GM21528 (cell line): Measurements from ENCODE around the gene POLR3G.

ENCODE experiments used
- ATAC-seq: cut with Tn5 transposase; IDR thresholded peaks from one replicate; pipeline ENCODE4 v1.9.1; 2021; ENCODE audit warnings: mild to moderate bottlenecking, moderate library complexity; ENCODE audit not compliant: unreplicated experiment, low FRiP score

The POLR3G gene

GRCh38 chr5:90549729-90550275, 75.1 kb downstream of the POLR3G start:
- ATAC-seq, result no peak

DNA sequence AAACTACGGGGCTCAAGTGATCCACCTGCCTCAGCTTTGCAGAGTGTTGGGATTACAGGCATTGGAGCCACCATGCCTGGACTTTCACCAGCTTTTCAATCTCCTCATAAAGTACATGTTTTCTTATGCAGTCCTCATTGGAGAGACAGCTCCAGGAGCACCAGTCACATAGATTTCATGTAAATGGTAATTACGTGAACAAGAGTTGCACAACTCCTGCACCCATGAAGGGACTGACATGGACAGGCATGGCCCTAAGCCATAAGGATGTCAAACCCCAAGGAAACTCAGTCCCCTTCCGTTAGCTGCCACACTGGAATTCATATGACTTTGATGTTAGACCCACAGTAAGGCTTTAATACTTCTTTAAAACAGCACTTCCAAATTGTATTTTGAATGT, 76.3 kb downstream of the POLR3G start:
- no peak for ATAC-seq

GRCh38 chr5:90551376-90551775, 76.7 kb downstream of the POLR3G start:
- ATAC-seq, result no peak

GRCh38 chr5:90553711-90554110, 79.0 kb downstream of the POLR3G start:
- no peak for ATAC-seq

GRCh38 chr5:90554358-90555006, 79.8 kb downstream of the POLR3G start:
- ATAC-seq, result no peak

DNA sequence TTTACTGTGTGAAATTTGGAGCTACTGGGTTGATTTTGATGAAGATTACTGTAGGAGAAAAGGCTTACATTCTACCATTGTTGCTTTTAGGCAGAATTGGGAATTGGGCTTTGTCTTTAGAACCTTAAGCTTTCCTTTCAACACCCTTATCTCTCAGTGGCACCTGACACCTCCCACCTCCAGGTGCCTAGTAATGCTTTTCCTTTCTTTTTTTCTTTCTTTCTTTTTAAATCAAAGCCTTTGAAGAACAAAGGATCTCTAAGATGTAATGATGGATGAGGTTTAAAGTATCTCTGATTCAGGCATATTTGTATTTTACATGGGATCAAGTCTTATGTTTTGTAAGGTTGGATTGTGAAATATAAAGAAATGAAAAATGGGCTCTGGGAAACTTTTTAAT, 81.0 kb downstream of the POLR3G start:
- ATAC-seq, result no peak

GRCh38 chr5:90557391-90557790, 82.7 kb downstream of the POLR3G start:
- no peak for ATAC-seq

GRCh38 chr5:90557871-90558270, 83.2 kb downstream of the POLR3G start:
- no peak for ATAC-seq

DNA sequence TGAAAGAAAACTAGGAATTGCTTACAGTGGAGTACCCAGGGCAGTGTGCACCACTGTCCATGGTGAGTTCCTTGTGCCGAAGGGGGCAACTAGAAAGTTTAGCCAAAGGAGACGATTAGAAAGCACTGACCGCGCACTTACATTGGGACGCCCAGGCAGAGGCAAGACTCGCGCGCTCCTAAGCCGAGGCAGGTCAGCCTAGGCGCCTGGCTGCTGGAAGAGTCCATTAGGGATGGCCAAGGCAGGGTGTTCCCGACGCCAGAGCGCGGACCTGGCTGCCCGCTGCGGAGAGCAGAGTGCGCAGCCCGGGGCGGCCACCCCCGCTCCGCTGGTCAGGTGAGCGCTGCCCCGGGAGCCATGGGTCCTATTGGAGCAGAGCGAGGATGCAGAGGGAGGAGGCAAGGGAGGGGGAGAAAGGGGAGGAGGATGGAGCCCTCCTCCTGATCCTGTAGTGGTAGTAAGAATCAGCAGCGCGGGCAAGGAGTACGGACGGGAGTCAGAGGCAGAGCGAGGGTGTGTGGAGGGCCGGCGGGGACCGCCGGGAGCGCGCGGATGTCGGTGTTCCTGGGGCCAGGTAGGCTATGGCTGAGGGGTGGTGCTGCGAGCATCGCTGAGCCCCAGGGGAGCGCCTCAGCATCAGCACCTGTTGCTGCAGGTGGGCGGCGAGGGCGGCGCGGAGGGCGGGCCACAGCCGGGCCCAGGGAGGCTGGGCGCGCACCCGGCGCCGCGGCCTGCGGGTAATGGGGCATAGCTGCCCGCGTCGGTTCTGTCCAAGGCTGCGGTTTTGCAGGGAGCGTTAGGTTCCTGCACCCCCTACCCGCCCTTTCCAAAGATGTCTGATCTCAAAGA, 83.9 kb downstream of the POLR3G start, which contains the start of gene ADGRV1:
ADGRV1 (plus strand) TSS at position 454 of the 849 bp plus-strand sequence; CDS start at position 553, 99 bp downstream.
- ATAC-seq, result no peak

GRCh38 chr5:90560771-90561170, 86.1 kb downstream of the POLR3G start:
- no peak for ATAC-seq

- ATAC-seq, result no peak
Measured at GRCh38 chr5:90561766-90562165, 87.1 kb downstream of the POLR3G start.

DNA sequence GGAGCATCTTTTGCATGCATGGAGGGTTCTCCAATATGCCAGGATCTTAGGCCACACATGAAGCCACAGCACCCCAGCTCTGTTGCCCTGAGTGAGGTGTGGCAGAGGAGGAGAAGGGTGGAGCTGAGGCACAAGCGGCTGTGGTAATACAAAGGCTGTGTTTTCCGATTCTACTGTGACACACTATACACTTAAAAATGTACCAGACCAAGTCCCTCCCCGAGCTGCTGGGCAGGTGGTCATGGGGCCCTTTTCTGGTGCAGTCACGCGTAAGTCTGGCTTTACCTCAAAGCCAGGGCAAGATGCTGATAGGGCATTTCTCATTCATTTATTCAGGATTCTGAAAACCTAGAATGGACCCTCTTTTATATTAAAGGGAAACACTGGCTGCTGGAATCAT, 87.7 kb downstream of the POLR3G start:
- no peak for ATAC-seq

DNA sequence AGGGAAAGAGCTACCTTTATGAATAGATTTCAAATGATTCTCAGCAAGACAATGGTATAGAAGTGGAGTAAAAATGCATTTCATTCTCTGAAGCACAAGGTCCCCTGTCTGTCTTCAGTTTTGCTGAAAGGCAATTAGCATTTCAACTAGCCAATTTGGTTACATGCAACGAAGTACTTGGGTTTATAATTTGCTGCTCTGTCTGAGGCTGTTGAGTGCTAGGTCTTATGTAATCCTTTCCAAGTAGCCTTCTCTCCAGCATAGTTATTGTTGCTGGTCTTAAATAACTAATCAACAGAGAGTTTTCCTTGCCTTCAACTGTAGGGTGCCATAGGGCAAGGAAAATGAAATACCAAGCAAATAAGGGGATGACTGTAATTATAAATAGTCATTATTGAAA, 88.4 kb downstream of the POLR3G start:
- no peak for ATAC-seq
